ENCODE measurements around the gene HSD11B2. TPM values are rescaled to one million over a fixed set of nuclear protein-coding genes. Genes with fewer than 3 reads are reported as not detected.

The HSD11B2 gene
- total RNA-seq, 1 experiment from 2014 or later, result 33.5 TPM

DNA sequence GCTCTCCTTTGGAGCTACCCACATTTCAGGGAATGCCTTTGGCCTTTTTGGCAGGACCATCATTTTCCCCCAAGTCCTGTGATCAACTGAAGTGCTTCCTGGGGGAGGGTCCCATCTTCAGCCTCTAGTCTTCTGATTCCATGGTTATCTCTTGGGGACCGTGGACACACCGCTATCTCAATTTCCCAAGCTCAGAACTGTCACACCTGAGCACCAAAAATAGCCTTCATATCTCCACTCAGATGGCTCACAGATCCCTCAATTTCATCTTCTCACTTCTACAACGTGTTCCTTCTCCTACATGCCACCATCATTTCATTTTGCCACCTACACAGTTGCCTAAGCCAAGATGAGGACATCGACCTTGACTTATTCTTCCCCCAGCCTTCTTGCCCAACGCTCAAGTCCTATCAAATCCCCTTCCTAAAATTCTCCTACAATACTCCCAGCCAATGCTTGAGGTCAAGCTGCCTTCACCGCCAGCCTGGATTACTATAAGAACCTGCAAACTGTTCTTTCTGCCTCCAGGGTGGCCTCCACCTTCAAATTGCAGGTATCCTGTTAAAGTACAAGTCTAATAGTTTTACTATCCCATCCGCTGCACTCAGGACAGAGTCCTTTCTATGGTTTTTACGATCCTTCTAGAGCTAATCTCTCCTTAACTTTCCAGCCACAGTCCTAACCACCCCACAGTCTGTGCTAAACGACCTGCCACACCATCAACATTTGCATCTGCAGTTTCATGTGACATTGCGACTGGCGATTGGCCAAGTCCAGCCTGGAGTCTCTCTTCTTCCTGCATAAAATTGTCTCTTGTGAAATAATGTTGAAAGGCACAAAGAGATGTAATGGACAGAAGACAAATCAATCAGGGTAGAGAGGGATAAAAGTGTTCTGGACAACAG, 43.9 kb downstream of the HSD11B2 start:
- Histone ChIP-seq H3K9ac (ENCODE audit: extremely low read depth, insufficient read length, low read length) (no peak overlapping the region), H3K79me2 (ENCODE audit: insufficient read depth, low read length) (peaks cover 4% of the 10 kb centered on the region; the same call in 1 of the 2 replicates), H4K5ac (ENCODE audit: insufficient read length, low read depth, low read length) (no peak overlapping the region)

More for the DNA sequence above, 43.9 kb downstream of the HSD11B2 start:
- no peak overlapping the region for H3T11ph ChIP-seq (ENCODE audit: low read length)
- no peak overlapping the region for H3K18ac ChIP-seq (ENCODE audit: insufficient read length, low read depth, low read length)
- Mint-ChIP-seq H3K27me3 (ENCODE audit: low read depth) (no peaks in the 10 kb centered on the region), H3K4me3 (no peak overlapping the region), H3K27ac (no peak overlapping the region), H3K9me3 (no peaks in the 10 kb centered on the region), H3K4me1 (peaks cover 0 to 3% of the 10 kb centered on the region in 2 experiments; a peak in 1 of 4 replicates), H3K36me3 (ENCODE audit: insufficient read depth in 1 of 3, low read depth in 3 of 3) (no peaks in the 10 kb centered on the region)
- WGBS (ENCODE audit: extremely low coverage, insufficient read length, low lambda C conversion rate), result no CpG with 5 or more reads among the region's 11 CpGs
- H4K20me1 ChIP-seq (ENCODE audit: control insufficient read depth, insufficient read depth, insufficient read length), result no peaks in the 10 kb centered on the region
- H3K14ac ChIP-seq (ENCODE audit: insufficient read depth, low read length), result no peak overlapping the region
- H2BK5ac ChIP-seq (ENCODE audit: insufficient read length, low read length), result no peak overlapping the region
- no peaks in the 10 kb centered on the region for H3K9me3 ChIP-seq (ENCODE audit: control insufficient read depth, low read depth, low read length)
- no peaks in the 10 kb centered on the region; the same call in 1 of the 2 replicates for H3K4me1 ChIP-seq (ENCODE audit: insufficient read depth, low read length)
- DNase-seq, result no peak
- no peak overlapping the region for H3K23ac ChIP-seq (ENCODE audit: insufficient read length, low read depth, low read length)
- no peak overlapping the region for H2BK15ac ChIP-seq (ENCODE audit: low read depth, low read length)
- no peaks in the 10 kb centered on the region for H3K23me2 ChIP-seq (ENCODE audit: insufficient read length, low read depth, low read length, poor library complexity, severe bottlenecking)
- peaks cover 5% of the 10 kb centered on the region for H3K79me1 ChIP-seq (ENCODE audit: insufficient read depth, low read depth, low read length, poor library complexity, severe bottlenecking)
- H3K4ac ChIP-seq (ENCODE audit: low read depth, low read length), result no peak overlapping the region
- TF ChIP-seq, protein P1, sequence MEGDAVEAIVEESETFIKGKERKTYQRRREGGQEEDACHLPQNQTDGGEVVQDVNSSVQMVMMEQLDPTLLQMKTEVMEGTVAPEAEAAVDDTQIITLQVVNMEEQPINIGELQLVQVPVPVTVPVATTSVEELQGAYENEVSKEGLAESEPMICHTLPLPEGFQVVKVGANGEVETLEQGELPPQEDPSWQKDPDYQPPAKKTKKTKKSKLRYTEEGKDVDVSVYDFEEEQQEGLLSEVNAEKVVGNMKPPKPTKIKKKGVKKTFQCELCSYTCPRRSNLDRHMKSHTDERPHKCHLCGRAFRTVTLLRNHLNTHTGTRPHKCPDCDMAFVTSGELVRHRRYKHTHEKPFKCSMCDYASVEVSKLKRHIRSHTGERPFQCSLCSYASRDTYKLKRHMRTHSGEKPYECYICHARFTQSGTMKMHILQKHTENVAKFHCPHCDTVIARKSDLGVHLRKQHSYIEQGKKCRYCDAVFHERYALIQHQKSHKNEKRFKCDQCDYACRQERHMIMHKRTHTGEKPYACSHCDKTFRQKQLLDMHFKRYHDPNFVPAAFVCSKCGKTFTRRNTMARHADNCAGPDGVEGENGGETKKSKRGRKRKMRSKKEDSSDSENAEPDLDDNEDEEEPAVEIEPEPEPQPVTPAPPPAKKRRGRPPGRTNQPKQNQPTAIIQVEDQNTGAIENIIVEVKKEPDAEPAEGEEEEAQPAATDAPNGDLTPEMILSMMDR (conservative IDR thresholded peaks at IDR 0.05), result no peak
- no peaks in the 10 kb centered on the region for H3K27me3 ChIP-seq (ENCODE audit: insufficient read depth, low read length)
- H2AFZ ChIP-seq (ENCODE audit: low read length), result no peak overlapping the region
- H3K4me2 ChIP-seq (ENCODE audit: insufficient read depth, insufficient read length, low read length), result no peak overlapping the region
- no peak overlapping the region for H2BK12ac ChIP-seq (ENCODE audit: insufficient read length, low read depth, low read length)
- no peak overlapping the region for H3K27ac ChIP-seq (ENCODE audit: insufficient read length, low read depth, low read length)
- H2BK120ac ChIP-seq (ENCODE audit: low read depth, low read length, poor library complexity, severe bottlenecking), result no peak overlapping the region
- no peak overlapping the region for H2AK5ac ChIP-seq (ENCODE audit: insufficient read length, low read length)
- no peak overlapping the region for H4K8ac ChIP-seq (replicated peaks; ENCODE audit: insufficient read length, low read depth, low read length)
- H4K91ac ChIP-seq (ENCODE audit: insufficient read length, low read depth, low read length), result no peak overlapping the region
- H2BK20ac ChIP-seq (ENCODE audit: low read depth, low read length, poor library complexity, severe bottlenecking), result no peak overlapping the region
- no peak overlapping the region for H3K56ac ChIP-seq (ENCODE audit: insufficient read length, low read depth, low read length)

Measured in H9 (cell line).